KMS-11 (cell line): ENCODE measurements around the gene CPB2.
A peak's percentile ranks its signal among the peaks of the same experiment; 100 is the strongest.

Experiments used
- H2AFZ ChIP-seq: fragments of 200-600 bp; sonication (generic); 2 replicates; pipeline ENCODE4 v1.6.1; 2016; ENCODE audit warnings: antibody characterized with exemption, mixed run types, low read depth
- H3K27ac ChIP-seq: fragments of 200-600 bp; sonication (generic); 2 replicates; pipeline ENCODE4 v1.6.1; 2016; ENCODE audit warnings: mild to moderate bottlenecking, mixed run types
- H3K27me3 ChIP-seq: fragments of 200-600 bp; sonication (generic); 2 replicates; pipeline ENCODE4 v1.6.1; 2017; ENCODE audit warnings: mild to moderate bottlenecking, low read depth, mixed run types, moderate library complexity; ENCODE audit not compliant: insufficient read depth
- H3K36me3 ChIP-seq: fragments of 200-600 bp; sonication (generic); 2 replicates; pipeline ENCODE4 v1.6.1; 2017; ENCODE audit warnings: mild to moderate bottlenecking, mixed run types; ENCODE audit not compliant: insufficient read depth
- H3K4me1 ChIP-seq: fragments of 200-600 bp; sonication (generic); 2 replicates; pipeline ENCODE4 v1.6.1; 2016; ENCODE audit warnings: mild to moderate bottlenecking, low read depth, mixed run types; ENCODE audit not compliant: poor library complexity, severe bottlenecking
- H3K4me2 ChIP-seq: fragments of 200-600 bp; sonication (generic); 2 replicates; pipeline ENCODE4 v1.7.0; 2016; ENCODE audit warnings: mild to moderate bottlenecking, mixed run types
- H3K4me3 ChIP-seq: fragments of 200-600 bp; sonication (generic); IDR thresholded peaks from 2 replicates; pipeline ENCODE4 v1.6.1; 2017; ENCODE audit warnings: low read depth, low read length, mixed read lengths; ENCODE audit not compliant: insufficient read depth
- H3K79me2 ChIP-seq: fragments of 200-600 bp; sonication (generic); 2 replicates; pipeline ENCODE4 v1.6.1; 2016; ENCODE audit warnings: low read depth, mixed run types; ENCODE audit not compliant: insufficient read depth
- H3K9ac ChIP-seq: fragments of 200-600 bp; sonication (generic); 2 replicates; pipeline ENCODE4 v1.6.1; 2016; ENCODE audit warnings: mild to moderate bottlenecking, mixed run types
- H4K20me1 ChIP-seq: fragments of 200-600 bp; sonication (generic); 2 replicates; pipeline ENCODE4 v1.6.1; 2016; ENCODE audit warnings: mild to moderate bottlenecking, mixed run types; ENCODE audit not compliant: insufficient read depth
- TF ChIP-seq, protein P1 (sequence below): fragments of 200-600 bp; sonication (generic); conservative IDR thresholded peaks from 2 replicates; pipeline ENCODE4 v1.6.1; 2017; ENCODE audit warnings: low read depth, mild to moderate bottlenecking, antibody characterized with exemption, low read length, moderate library complexity, mixed read lengths

Gene CPB2

DNA sequence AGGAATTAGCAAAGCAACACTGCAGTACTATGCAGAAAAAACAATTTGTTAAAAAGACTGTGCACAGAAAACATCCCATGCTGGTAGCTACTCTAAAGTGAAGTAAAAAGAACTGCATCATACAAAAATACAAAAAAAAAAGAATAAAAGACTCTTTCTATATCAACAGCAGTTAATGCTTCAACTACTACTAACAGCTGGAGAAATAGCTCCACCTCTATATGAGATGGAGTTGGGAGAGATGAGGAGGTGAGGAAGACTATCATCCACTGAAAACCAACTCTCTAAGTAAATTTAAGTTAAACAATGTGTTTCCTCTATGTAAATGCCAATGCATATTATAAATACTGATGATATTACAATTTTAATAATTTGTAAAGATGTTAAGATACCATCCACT is 54.1 kb downstream of the CPB2 start:
- no peaks in the 10 kb centered on the region for H3K36me3 ChIP-seq
- H3K27me3 ChIP-seq, result no peaks in the 10 kb centered on the region
- H3K9ac ChIP-seq, result no peak overlapping the region
- no peak overlapping the region for H3K4me3 ChIP-seq
- no peak overlapping the region for H2AFZ ChIP-seq
- no peak overlapping the region for H3K27ac ChIP-seq
- H3K79me2 ChIP-seq, result peaks cover 50% of the 10 kb centered on the region
- TF ChIP-seq, protein P1, sequence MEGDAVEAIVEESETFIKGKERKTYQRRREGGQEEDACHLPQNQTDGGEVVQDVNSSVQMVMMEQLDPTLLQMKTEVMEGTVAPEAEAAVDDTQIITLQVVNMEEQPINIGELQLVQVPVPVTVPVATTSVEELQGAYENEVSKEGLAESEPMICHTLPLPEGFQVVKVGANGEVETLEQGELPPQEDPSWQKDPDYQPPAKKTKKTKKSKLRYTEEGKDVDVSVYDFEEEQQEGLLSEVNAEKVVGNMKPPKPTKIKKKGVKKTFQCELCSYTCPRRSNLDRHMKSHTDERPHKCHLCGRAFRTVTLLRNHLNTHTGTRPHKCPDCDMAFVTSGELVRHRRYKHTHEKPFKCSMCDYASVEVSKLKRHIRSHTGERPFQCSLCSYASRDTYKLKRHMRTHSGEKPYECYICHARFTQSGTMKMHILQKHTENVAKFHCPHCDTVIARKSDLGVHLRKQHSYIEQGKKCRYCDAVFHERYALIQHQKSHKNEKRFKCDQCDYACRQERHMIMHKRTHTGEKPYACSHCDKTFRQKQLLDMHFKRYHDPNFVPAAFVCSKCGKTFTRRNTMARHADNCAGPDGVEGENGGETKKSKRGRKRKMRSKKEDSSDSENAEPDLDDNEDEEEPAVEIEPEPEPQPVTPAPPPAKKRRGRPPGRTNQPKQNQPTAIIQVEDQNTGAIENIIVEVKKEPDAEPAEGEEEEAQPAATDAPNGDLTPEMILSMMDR, result no peak
- H3K4me1 ChIP-seq, result peaks cover 21% of the 10 kb centered on the region
- no peaks in the 10 kb centered on the region for H4K20me1 ChIP-seq
- peak overlapping the region; percentile 80 for H3K4me2 ChIP-seq

DNA sequence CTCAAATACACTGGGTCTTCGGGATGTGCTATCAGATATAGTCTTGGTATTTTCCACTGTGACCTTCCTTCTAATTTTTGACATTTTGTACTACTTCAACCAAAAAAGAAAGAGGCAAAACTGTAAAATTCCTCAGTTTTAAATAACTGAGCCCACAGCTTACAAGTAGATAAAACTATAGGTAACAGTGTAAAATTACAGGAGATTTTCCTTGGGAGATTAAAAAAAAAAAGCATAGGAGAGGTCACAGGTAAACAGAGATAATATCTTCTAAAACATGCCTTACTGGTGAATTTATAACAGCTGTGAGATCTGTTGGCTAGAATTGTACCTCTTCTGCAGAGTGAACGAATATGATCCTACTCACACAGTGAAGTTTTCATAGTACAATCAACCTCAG is 59.4 kb downstream of the CPB2 start:
- TF ChIP-seq, protein P1, result no peak
- Histone ChIP-seq H3K9ac (no peak overlapping the region), H3K4me1 (peaks cover 10% of the 10 kb centered on the region), H3K79me2 (peaks cover 42% of the 10 kb centered on the region), H4K20me1 (no peaks in the 10 kb centered on the region), H3K27ac (no peak overlapping the region), H3K36me3 (no peaks in the 10 kb centered on the region), H3K4me3 (no peak overlapping the region), H2AFZ (no peak overlapping the region), H3K4me2 (no peak overlapping the region), H3K27me3 (no peaks in the 10 kb centered on the region)

DNA sequence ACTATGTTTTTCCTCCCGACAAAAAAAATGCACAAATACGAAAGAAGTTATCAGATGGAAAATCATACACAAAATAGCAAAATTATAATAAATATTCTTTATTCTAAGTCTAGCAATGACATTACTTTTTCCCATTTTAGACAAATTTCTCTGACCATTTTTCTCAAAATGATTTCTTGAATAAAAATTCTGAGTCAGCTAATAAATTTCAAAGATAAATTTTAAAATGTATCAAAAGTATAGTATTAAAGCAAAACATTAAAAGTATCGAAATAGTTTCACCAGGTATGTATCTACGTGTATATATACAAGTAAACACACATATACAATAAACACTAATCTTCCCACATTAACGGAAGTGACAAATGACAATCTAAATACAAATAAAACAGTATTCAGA is 61.2 kb downstream of the CPB2 start:
- Histone ChIP-seq H3K9ac (no peak overlapping the region), H4K20me1 (no peaks in the 10 kb centered on the region), H3K27ac (no peak overlapping the region), H3K27me3 (no peaks in the 10 kb centered on the region), H2AFZ (no peak overlapping the region), H3K36me3 (no peaks in the 10 kb centered on the region), H3K4me3 (no peak overlapping the region), H3K4me2 (no peak overlapping the region), H3K79me2 (peaks cover 25% of the 10 kb centered on the region; the same call in 1 of the 2 replicates), H3K4me1 (no peaks in the 10 kb centered on the region)
- TF ChIP-seq, protein P1, result no peak

DNA sequence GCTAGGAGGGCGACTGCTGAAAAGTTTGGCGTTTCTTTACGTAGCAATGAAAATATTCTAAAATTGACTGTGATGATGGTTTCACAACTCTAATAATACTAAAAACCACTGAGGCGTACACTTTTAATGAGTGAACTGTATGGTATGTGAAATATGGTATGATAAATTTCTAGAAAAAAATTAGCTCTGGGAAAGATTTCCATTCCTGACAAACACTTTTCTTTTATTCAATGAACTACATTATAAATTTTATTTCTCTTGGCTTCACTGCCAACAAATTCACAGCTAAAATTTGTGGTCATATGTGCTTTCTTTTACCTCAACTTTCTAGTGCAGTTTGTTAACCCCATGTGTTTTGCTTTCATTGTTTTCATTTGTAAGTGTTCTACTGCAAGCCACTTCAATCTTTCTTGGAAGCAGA is 63.4 kb downstream of the CPB2 start:
- Histone ChIP-seq H4K20me1 (no peaks in the 10 kb centered on the region), H3K27ac (no peak overlapping the region), H3K79me2 (peaks cover 13% of the 10 kb centered on the region; the same call in 1 of the 2 replicates), H3K36me3 (no peaks in the 10 kb centered on the region), H3K27me3 (no peaks in the 10 kb centered on the region), H3K4me2 (no peak overlapping the region), H3K4me1 (no peaks in the 10 kb centered on the region), H3K9ac (no peak overlapping the region), H2AFZ (no peak overlapping the region), H3K4me3 (no peak overlapping the region)
- TF ChIP-seq, protein P1, result no peak

DNA sequence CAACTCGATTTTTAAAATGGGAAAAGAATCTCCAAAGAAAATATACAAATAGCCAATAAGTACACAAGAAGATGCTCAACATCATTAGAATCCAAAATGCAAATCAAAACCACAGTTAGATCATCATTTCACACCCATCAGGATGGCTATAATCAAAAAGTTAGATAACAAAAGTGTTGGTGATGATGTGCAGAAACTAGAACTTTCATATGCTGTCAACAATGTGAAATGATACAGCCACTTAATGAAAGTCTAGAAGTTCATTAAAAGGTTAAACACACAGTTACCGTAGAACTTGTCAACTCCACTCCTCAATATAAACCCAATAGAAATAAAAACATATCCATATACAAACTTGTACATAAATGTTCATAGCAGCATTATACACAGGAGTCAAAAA is 64.1 kb downstream of the CPB2 start:
- Histone ChIP-seq H2AFZ (no peak overlapping the region), H3K27me3 (no peaks in the 10 kb centered on the region), H3K9ac (no peak overlapping the region), H4K20me1 (no peaks in the 10 kb centered on the region), H3K27ac (no peak overlapping the region), H3K79me2 (peaks cover 13% of the 10 kb centered on the region; the same call in 1 of the 2 replicates), H3K4me1 (no peaks in the 10 kb centered on the region), H3K36me3 (no peaks in the 10 kb centered on the region), H3K4me3 (no peak overlapping the region), H3K4me2 (no peak overlapping the region)
- TF ChIP-seq, protein P1, result no peak
